Measurements from ENCODE around the gene TBPL1.

- TF ChIP-seq POLR2A (IDR thresholded peaks at IDR 0.05) = no peak
- TF ChIP-seq CTCF (IDR thresholded peaks at IDR 0.05) = no peak
Observed at GRCh38 chr6:133945158-133945557, 7.9 kb upstream of the TBPL1 start.

Data from thyroid gland (tissue), 4 donors.